Naive B cell (primary cell): ENCODE measurements around the gene PCDHGA1. TPM values are rescaled to one million over a fixed set of nuclear protein-coding genes. Genes with fewer than 3 reads are reported as not detected.
"Not testable (repeated sequence)": the region's sequence is repeated elsewhere in the genome, so short reads cannot be mapped to it uniquely, and the experiment has no call there.

ENCODE experiments used
- ATAC-seq, 2 donors: fragments of 150-1000 bp; cut with Tn5 transposase; 2 replicates each; pipeline ENCODE4 v1.10.0; 2021; ENCODE audit warnings: low read depth in 2 of 2, mild to moderate bottlenecking in 2 of 2, moderate library complexity in 2 of 2
- DNase-seq: peaks from one replicate; pipeline ENCODE4 v3.0.0; 2022
- H3K27ac Mint-ChIP-seq, 6 donors: one replicate each; pipeline ENCODE4 v1.8.0; 2020 to 2022; ENCODE audit warnings: mild to moderate bottlenecking in 6 of 6, mixed read lengths in 6 of 6, moderate library complexity in 5 of 6, inconsistent platforms in 2 of 6
- H3K27me3 Mint-ChIP-seq, 3 donors: one replicate each; pipeline ENCODE4 v1.8.0; 2021 to 2022; ENCODE audit warnings: mixed read lengths in 3 of 3, mild to moderate bottlenecking in 1 of 3
- H3K36me3 Mint-ChIP-seq, 2 donors: one replicate each; pipeline ENCODE4 v1.8.0; 2020 to 2022; ENCODE audit warnings: mixed read lengths in 2 of 2, inconsistent platforms in 1 of 2, mild to moderate bottlenecking in 1 of 2
- H3K4me1 Mint-ChIP-seq, 3 donors: one replicate each; pipeline ENCODE4 v1.8.0; 2020 to 2022; ENCODE audit warnings: mixed read lengths in 3 of 3, inconsistent platforms in 1 of 3, mild to moderate bottlenecking in 1 of 3, moderate library complexity in 1 of 3
- H3K4me3 Mint-ChIP-seq, 8 donors: one replicate each; pipeline ENCODE4 v1.8.0; 2020 to 2022; ENCODE audit warnings: mild to moderate bottlenecking in 8 of 8, mixed read lengths in 8 of 8, moderate library complexity in 8 of 8, inconsistent platforms in 2 of 8
- H3K9me3 Mint-ChIP-seq, 7 donors: one replicate each; pipeline ENCODE4 v1.8.0; 2020 to 2022; ENCODE audit warnings: mixed read lengths in 7 of 7, mild to moderate bottlenecking in 5 of 7, inconsistent platforms in 2 of 7, moderate library complexity in 1 of 7
- polyA plus RNA-seq, 6 donors: library from polyadenylated mRNA; unstranded; fragments of 300-500 nt; fragmentation: Illumina TruSeq; gene quantifications; one replicate each; pipeline ENCODE4 v1.2.3, GENCODE V29; 2021; ENCODE audit warnings: low read depth in 6 of 6

The PCDHGA1 gene
- polyA plus RNA-seq, 6 donors from 2014 or later = not detected

DNA sequence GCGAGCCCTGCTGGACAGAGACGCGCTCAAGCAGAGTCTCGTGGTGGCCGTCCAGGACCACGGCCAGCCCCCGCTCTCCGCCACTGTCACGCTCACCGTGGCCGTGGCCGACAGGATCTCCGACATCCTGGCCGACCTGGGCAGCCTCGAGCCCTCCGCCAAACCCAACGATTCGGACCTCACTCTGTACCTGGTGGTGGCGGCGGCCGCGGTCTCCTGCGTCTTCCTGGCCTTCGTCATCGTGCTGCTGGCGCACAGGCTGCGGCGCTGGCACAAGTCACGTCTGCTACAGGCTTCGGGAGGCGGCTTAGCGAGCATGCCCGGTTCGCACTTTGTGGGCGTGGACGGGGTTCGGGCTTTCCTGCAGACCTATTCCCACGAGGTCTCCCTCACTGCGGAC, 2.3 kb downstream of the PCDHGA1 start:
- Mint-ChIP-seq H3K9me3 (peaks cover 9 to 93% (median 75%) of the 10 kb centered on the region in 7 donors), H3K27me3 (peaks cover 75 to 90% (median 85%) of the 10 kb centered on the region in 3 donors), H3K36me3 (peaks cover 14 to 30% of the 10 kb centered on the region in 2 donors)
- H3K4me1 Mint-ChIP-seq, H3K4me3 Mint-ChIP-seq, H3K27ac Mint-ChIP-seq, DNase-seq, ATAC-seq: not testable (repeated sequence)

- Mint-ChIP-seq H3K27me3 (peaks cover 76 to 92% (median 87%) of the 10 kb centered on the region in 3 donors), H3K4me1 (peaks cover 0 to 3% (median 0%) of the 10 kb centered on the region in 3 donors), H3K36me3 (peaks cover 9 to 31% of the 10 kb centered on the region in 2 donors), H3K4me3 (peak within 1 kb of the TSS in 2 of 8 donors; percentile 8 to 65), H3K27ac (peak within 1 kb of the TSS in 1 of 6 donors; percentile 69), H3K9me3 (peaks cover 19 to 92% (median 70%) of the 10 kb centered on the region in 7 donors)
- DNase-seq (no peak), ATAC-seq (no peak)
Observed at GRCh38 chr5:141338538-141339306, 8.4 kb downstream of the PCDHGA1 start, which contains the start of gene PCDHGA2. TSS of gene PCDHGA2 (plus strand) at chr5:141338760.

DNA sequence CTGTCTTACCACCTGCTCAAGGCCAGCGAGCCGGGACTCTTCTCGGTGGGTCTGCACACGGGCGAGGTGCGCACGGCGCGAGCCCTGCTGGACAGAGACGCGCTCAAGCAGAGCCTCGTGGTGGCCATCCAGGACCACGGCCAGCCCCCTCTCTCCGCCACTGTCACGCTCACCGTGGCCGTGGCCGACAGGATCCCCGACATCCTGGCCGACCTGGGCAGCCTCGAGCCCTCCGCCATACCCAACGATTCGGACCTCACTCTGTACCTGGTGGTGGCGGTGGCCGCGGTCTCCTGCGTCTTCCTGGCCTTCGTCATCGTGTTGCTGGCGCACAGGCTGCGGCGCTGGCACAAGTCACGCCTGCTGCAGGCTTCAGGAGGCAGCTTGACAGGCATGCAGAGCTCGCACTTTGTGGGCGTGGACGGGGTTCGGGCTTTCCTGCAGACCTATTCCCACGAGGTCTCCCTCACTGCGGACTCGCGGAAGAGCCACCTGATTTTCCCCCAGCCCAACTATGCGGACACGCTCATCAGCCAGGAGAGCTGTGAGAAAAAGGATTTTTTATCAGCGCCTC, 10.6 kb downstream of the PCDHGA1 start:
- not testable (repeated sequence) for H3K4me1 Mint-ChIP-seq, H3K27ac Mint-ChIP-seq, ATAC-seq, DNase-seq, H3K4me3 Mint-ChIP-seq
- Mint-ChIP-seq H3K9me3 (peaks cover 20 to 89% (median 65%) of the 10 kb centered on the region in 7 donors), H3K27me3 (peaks cover 67 to 89% (median 87%) of the 10 kb centered on the region in 3 donors), H3K36me3 (peaks cover 15 to 28% of the 10 kb centered on the region in 2 donors)

DNA sequence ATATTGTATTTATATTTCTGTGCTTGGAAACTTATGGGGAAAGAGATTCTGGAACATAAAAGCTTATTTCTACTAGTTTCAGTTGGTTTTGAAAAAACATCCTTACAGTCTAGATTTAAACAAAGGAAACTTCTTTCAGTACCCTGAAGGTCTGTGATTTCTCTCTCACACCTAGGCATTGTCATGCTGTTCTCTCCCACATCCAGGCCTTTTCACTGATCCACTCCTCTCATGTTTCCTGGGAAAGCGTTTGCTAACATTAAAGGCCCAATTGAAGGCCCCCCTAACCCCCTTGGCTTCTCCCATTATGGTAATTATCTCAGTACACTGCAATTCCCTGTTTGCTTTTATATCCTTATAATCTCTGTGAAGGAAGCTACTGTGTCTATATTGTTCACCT, 12.5 kb downstream of the PCDHGA1 start:
- peaks cover 23 to 84% (median 54%) of the 10 kb centered on the region in 7 donors for H3K9me3 Mint-ChIP-seq

GRCh38 chr5:141343242-141343952, 13.1 kb downstream of the PCDHGA1 start, which contains the start of gene PCDHGA3:
TSS of gene PCDHGA3 (plus strand) at chr5:141343829. CDS start at chr5:141344034, 205 bp downstream.
- no peak for ATAC-seq
- DNase-seq = no peak
- peak within 1 kb of the TSS in 5 of 8 donors; percentile 22 to 56 (median 37) for H3K4me3 Mint-ChIP-seq
- H3K9me3 Mint-ChIP-seq = peaks cover 19 to 84% (median 48%) of the 10 kb centered on the region in 7 donors
- H3K27ac Mint-ChIP-seq = peak within 1 kb of the TSS in 1 of 6 donors; percentile 59
- peaks cover 57 to 84% (median 84%) of the 10 kb centered on the region in 3 donors for H3K27me3 Mint-ChIP-seq
- peaks cover 8 to 33% of the 10 kb centered on the region in 2 donors for H3K36me3 Mint-ChIP-seq
- H3K4me1 Mint-ChIP-seq = peaks cover 0 to 4% (median 0%) of the 10 kb centered on the region in 3 donors

More for the DNA sequence above, 12.5 kb downstream of the PCDHGA1 start:
- DNase-seq (no peak), ATAC-seq (no peak)
- no peak overlapping the region for H3K4me3 Mint-ChIP-seq
- H3K36me3 Mint-ChIP-seq = peaks cover 14 to 38% of the 10 kb centered on the region in 2 donors
- H3K4me1 Mint-ChIP-seq = peaks cover 0 to 4% (median 0%) of the 10 kb centered on the region in 3 donors
- no peak overlapping the region for H3K27ac Mint-ChIP-seq
- peaks cover 58 to 87% (median 84%) of the 10 kb centered on the region in 3 donors for H3K27me3 Mint-ChIP-seq

- no peak for ATAC-seq
- H3K4me3 Mint-ChIP-seq = peak overlapping the region in 5 of 8 donors; percentile 22 to 56 (median 37)
Observed at GRCh38 chr5:141343953-141344463, 13.7 kb downstream of the PCDHGA1 start.

GRCh38 chr5:141345327-141345726, 15.0 kb downstream of the PCDHGA1 start:
- DNase-seq (no peak), ATAC-seq (no peak)
- Mint-ChIP-seq H3K4me1 (peaks cover 0 to 6% (median 4%) of the 10 kb centered on the region in 3 donors), H3K27ac (no peak overlapping the region), H3K9me3 (peaks cover 20 to 84% (median 47%) of the 10 kb centered on the region in 7 donors), H3K36me3 (peaks cover 8 to 27% of the 10 kb centered on the region in 2 donors), H3K27me3 (peaks cover 60 to 89% (median 82%) of the 10 kb centered on the region in 3 donors), H3K4me3 (peak overlapping the region in 1 of 8 donors; percentile 44)

More at GRCh38 chr5:141343953-141344463, 13.7 kb downstream of the PCDHGA1 start:
- no peak for DNase-seq
- Mint-ChIP-seq H3K27ac (no peak overlapping the region), H3K27me3 (peaks cover 58 to 84% (median 84%) of the 10 kb centered on the region in 3 donors), H3K4me1 (peaks cover 0 to 4% (median 0%) of the 10 kb centered on the region in 3 donors), H3K9me3 (peaks cover 19 to 84% (median 47%) of the 10 kb centered on the region in 7 donors), H3K36me3 (peaks cover 5 to 27% of the 10 kb centered on the region in 2 donors)

DNA sequence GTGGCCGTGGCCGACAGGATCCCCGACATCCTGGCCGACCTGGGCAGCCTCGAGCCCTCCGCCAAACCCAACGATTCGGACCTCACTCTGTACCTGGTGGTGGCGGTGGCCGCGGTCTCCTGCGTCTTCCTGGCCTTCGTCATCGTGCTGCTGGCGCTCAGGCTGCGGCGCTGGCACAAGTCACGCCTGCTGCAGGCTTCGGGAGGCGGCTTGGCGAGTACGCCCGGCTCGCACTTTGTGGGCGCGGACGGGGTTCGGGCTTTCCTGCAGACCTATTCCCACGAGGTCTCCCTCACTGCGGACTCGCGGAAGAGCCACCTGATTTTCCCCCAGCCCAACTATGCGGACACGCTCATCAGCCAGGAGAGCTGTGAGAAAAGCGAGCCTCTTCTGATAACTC, 15.7 kb downstream of the PCDHGA1 start:
- Mint-ChIP-seq H3K36me3 (peaks cover 11 to 27% of the 10 kb centered on the region in 2 donors), H3K27ac (peak overlapping the region in 1 of 6 donors; percentile 62), H3K27me3 (peaks cover 66 to 90% (median 82%) of the 10 kb centered on the region in 3 donors), H3K9me3 (peaks cover 19 to 87% (median 43%) of the 10 kb centered on the region in 7 donors)
- DNase-seq, H3K4me3 Mint-ChIP-seq, ATAC-seq, H3K4me1 Mint-ChIP-seq: not testable (repeated sequence)

GRCh38 chr5:141349917-141350619, 19.8 kb downstream of the PCDHGA1 start, which contains the start of gene PCDHGB1:
TSS of gene PCDHGB1 (plus strand) at chr5:141350099. CDS start at chr5:141350261, 162 bp downstream.
- ATAC-seq (peak in 1 of 2 donors; percentile 28), DNase-seq (no peak)
- H3K4me1 Mint-ChIP-seq = peaks cover 0 to 6% (median 0%) of the 10 kb centered on the region in 3 donors
- H3K9me3 Mint-ChIP-seq = peaks cover 18 to 79% (median 36%) of the 10 kb centered on the region in 7 donors
- peak within 1 kb of the TSS in 5 of 8 donors; percentile 7 to 75 (median 65) for H3K4me3 Mint-ChIP-seq
- peak within 1 kb of the TSS in 2 of 6 donors; percentile 90 to 94 for H3K27ac Mint-ChIP-seq
- peaks cover 10 to 37% of the 10 kb centered on the region in 2 donors for H3K36me3 Mint-ChIP-seq
- H3K27me3 Mint-ChIP-seq = peaks cover 55 to 87% (median 73%) of the 10 kb centered on the region in 3 donors

GRCh38 chr5:141351591-141351990, 21.3 kb downstream of the PCDHGA1 start:
- H3K4me1 Mint-ChIP-seq = peaks cover 0 to 6% (median 0%) of the 10 kb centered on the region in 3 donors
- ATAC-seq = no peak
- H3K36me3 Mint-ChIP-seq = peaks cover 5 to 39% of the 10 kb centered on the region in 2 donors
- no peak overlapping the region for H3K4me3 Mint-ChIP-seq
- H3K9me3 Mint-ChIP-seq = peaks cover 16 to 83% (median 38%) of the 10 kb centered on the region in 7 donors
- H3K27ac Mint-ChIP-seq = no peak overlapping the region
- DNase-seq = no peak
- H3K27me3 Mint-ChIP-seq = peaks cover 57 to 87% (median 79%) of the 10 kb centered on the region in 3 donors

GRCh38 chr5:141354900-141355469, 24.7 kb downstream of the PCDHGA1 start, which contains the start of gene PCDHGA4:
TSS of gene PCDHGA4 (plus strand) at chr5:141355021. CDS start at chr5:141355108, 87 bp downstream.
- Mint-ChIP-seq H3K36me3 (peaks cover 9 to 49% of the 10 kb centered on the region in 2 donors), H3K4me1 (peaks cover 0 to 3% (median 3%) of the 10 kb centered on the region in 3 donors), H3K27me3 (peaks cover 60 to 90% (median 78%) of the 10 kb centered on the region in 3 donors), H3K4me3 (peak within 1 kb of the TSS in 5 of 8 donors; percentile 12 to 81 (median 28)), H3K27ac (no peak within 1 kb of the TSS), H3K9me3 (peaks cover 19 to 70% (median 41%) of the 10 kb centered on the region in 7 donors)
- ATAC-seq (no peak), DNase-seq (no peak)
